Activated CD8-positive, alpha-beta memory T cell treated with anti-CD3 and anti-CD28 coated beads for 4 hours (primary cell): ENCODE results near the gene NKIRAS1.
"Not testable (repeated sequence)": the region's sequence is repeated elsewhere in the genome, so short reads cannot be mapped to it uniquely, and the experiment has no call there.

ENCODE experiments used
- DNase-seq, 2 donors: peaks; one replicate each; pipeline ENCODE4 v3.0.0-alpha.2; 2020; ENCODE audit warnings: low read depth in 2 of 2

NKIRAS1 gene

GRCh38 chr3:23870663-23871043 is 46.1 kb downstream of the NKIRAS1 start:
- not testable (repeated sequence) for DNase-seq

- DNase-seq: no peak
Measured at GRCh38 chr3:23869977-23870662, 46.7 kb downstream of the NKIRAS1 start.

DNA sequence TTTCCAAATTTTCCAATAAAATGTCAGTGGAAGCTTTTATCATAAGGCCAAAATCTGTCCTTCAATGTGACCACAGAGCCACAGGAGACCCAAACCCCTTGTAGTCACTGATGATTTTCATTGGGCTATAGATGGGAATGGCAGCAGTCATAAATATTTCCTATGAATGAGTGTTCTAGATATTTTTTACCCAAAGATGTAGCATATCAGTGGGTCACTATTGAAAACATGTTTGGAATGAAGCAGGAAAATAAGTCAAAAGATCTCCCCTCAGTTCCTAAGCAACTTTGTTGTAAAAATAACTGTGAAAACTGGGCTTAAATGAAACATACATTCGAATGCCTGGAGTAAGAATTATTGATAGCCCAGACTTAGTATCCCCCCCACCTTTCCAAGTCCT is 49.0 kb downstream of the NKIRAS1 start:
- DNase-seq: no peak

GRCh38 chr3:23867400-23867799 is 49.4 kb downstream of the NKIRAS1 start:
- DNase-seq: no peak

GRCh38 chr3:23865595-23866396 is 51.0 kb downstream of the NKIRAS1 start:
- no peak for DNase-seq

DNA sequence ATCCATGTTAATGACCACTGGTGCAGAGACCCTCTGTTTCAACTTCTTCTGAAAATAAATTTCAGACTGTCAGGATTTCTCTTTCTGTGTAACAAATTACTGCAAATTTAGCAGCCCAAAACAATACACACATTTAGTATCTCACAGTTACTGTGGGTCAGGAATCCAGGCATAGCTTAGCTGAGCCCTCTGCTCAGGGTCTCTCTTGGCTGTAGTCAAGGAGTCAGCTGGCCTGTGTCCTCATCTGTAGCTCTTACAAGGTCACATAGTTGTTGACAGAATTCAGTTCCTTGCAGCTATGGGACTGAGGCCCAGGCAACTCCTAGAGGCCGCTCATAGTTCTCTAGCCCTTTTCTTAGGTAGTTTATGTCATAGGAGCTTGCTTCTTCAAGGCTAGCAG is 51.9 kb downstream of the NKIRAS1 start:
- no peak for DNase-seq

GRCh38 chr3:23863060-23863459 is 53.7 kb downstream of the NKIRAS1 start:
- no peak for DNase-seq

- DNase-seq: no peak
Measured at GRCh38 chr3:23861689-23862088, 55.1 kb downstream of the NKIRAS1 start.

DNA sequence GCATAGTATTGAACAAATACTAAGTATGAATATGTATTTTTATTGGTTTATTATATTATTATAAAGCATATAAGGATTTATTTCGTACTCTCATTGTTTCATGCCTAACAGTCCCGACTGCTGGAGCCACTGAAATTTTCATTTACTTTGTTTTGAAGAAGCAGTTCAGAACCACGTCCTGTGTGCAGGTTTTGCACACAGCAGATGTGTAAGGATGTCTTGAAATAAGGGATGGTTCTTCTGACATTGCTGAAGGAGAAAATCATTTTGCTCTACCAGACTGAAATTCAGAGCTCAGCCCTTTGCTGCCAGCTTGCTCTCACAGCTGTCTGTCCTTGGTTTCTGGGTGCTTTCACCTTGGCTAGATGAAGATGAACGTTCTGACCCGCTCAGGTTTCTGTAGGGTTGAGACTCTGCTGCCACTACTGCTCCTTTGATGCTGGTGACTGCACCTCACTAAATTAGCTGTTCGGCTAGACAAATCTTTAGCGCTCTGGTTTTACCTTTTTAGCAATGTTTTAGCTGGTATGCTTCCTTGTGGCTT is 56.9 kb downstream of the NKIRAS1 start:
- no peak for DNase-seq

DNA sequence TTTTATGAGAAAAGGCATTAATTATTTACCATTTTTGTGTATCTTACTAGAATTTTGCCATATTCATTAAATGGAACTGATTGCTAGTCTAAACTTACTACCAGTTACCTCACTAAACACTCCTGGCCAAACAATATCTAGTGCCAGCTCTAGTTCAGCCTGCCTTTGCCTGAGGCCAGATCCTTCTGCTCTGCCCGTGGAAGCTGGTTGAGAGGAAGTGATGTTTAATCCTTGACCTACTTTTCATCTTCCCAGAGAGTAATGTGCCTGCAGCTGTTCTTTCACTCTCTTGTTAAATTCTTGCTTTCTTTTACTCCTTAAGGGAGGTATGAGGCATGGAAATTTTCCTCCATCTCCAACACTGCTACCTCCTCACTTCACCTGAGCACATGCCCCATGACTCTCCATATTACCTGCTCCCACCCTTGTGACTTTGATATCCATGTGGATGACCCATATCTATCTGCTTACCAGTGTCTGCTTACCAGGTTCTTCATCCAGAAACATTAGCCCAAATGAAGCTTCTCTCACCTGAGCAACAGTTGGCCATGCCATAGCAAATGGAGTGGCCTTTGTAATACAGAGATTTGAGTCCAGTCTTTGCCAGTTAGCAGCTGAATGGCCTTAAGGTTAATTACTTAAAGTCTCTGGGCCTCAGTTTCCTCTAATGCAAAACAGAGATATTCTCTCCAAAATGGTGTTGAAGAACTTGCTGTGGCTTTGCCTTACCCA is 57.6 kb downstream of the NKIRAS1 start:
- no peak for DNase-seq

- DNase-seq: no peak
Measured at GRCh38 chr3:23856286-23856685, 60.5 kb downstream of the NKIRAS1 start.

GRCh38 chr3:23849462-23849861 is 67.3 kb downstream of the NKIRAS1 start:
- not testable (repeated sequence) for DNase-seq

DNA sequence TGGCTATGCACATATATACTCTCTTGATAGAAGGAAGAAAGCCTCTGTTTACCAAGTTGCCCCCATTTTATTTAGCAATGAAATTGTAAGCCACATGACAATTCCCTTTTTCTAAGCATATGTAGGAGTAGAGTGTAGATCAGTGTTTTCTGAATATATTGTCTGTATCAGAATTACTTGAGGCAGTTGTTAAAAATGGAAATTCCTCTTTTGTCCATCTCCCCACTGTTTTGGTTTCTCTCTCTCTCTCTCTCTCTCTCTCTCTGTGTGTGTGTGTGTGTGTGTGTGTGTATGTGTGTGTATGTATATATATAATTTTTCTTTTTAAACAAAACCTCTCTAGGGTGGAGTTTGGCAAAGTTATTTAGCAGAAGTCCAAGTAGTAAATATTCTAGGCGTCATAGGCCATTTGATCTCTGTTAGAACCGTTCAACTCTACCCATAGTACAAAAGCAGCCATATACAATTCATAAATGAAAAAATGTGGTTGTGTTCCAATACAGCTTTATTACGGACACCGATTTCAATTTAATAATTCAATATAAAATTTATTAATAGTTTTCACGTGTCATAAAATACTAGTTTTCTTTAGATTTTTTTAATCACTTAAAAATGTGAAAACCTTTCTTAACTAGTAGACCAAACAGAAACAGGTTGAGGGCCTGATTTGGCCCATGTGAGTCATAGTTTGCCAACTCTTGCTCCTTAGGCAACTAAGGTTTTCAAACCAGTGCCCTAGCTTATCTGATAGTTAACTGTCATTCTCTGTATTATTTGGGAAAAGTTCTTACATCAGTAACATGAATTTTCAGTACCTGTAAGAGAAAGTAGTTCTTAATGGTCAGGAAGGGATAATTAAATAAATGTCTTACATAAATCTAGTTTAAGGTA is 71.2 kb downstream of the NKIRAS1 start:
- no peak for DNase-seq

DNA sequence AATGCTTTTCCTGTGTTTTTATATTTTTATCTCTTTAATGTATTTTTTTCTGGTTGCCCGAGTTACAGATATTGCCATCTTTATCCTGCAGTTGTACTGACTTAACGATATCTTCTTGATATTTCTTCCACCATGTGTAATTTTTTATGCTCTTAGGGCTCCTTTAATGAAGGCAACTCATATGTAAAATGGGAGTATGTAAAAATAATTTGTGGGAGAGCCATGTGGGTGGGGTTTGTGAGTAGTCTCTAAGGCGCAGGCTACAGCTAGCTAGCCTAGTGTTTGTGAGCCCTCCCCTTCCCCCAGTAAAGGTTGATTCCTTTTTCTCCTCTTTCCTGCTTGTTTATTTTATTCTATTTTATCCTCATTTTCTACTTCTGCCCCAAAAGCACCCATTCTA is 72.9 kb downstream of the NKIRAS1 start:
- DNase-seq: no peak
